ENCODE data around the gene HABP2.

Gene HABP2

GRCh38 chr10:113600569-113600968 lies 47.7 kb downstream of the HABP2 start:
- in situ Hi-C loops (cut with MboI; ENCODE audit: low sequenced_read_pairs), result no loop called here

- in situ Hi-C loops (cut with MboI; ENCODE audit: low sequenced_read_pairs), result no loop called here
Observed at GRCh38 chr10:113603057-113603777, 50.4 kb downstream of the HABP2 start.

GRCh38 chr10:113604572-113604971 lies 51.7 kb downstream of the HABP2 start:
- in situ Hi-C loops (cut with MboI; ENCODE audit: low sequenced_read_pairs), result no loop called here

GRCh38 chr10:113605268-113605978 lies 52.6 kb downstream of the HABP2 start:
- in situ Hi-C loops (cut with MboI; ENCODE audit: low sequenced_read_pairs), result no loop called here

GRCh38 chr10:113609704-113610108 lies 56.9 kb downstream of the HABP2 start:
- in situ Hi-C loops (cut with MboI; ENCODE audit: low sequenced_read_pairs), result no loop called here

GRCh38 chr10:113610631-113611601 lies 58.1 kb downstream of the HABP2 start:
- in situ Hi-C loops (cut with MboI; ENCODE audit: low sequenced_read_pairs), result no loop called here

- in situ Hi-C loops (cut with MboI; ENCODE audit: low sequenced_read_pairs), result no loop called here
Observed at GRCh38 chr10:113612154-113612553, 59.3 kb downstream of the HABP2 start.

- in situ Hi-C loops (cut with MboI; ENCODE audit: low sequenced_read_pairs), result no loop called here
Observed at GRCh38 chr10:113613427-113613826, 60.6 kb downstream of the HABP2 start.

GRCh38 chr10:113613977-113614690 lies 61.3 kb downstream of the HABP2 start:
- in situ Hi-C loops (cut with MboI; ENCODE audit: low sequenced_read_pairs), result no loop called here

GRCh38 chr10:113616244-113617074 lies 63.6 kb downstream of the HABP2 start:
- in situ Hi-C loops (cut with MboI; ENCODE audit: low sequenced_read_pairs), result no loop called here

- in situ Hi-C loops (cut with MboI; ENCODE audit: low sequenced_read_pairs), result no loop called here
Observed at GRCh38 chr10:113617086-113617485, 64.2 kb downstream of the HABP2 start.

GRCh38 chr10:113618338-113618737 lies 65.5 kb downstream of the HABP2 start:
- in situ Hi-C loops (cut with MboI; ENCODE audit: low sequenced_read_pairs), result no loop called here

GRCh38 chr10:113619401-113619800 lies 66.5 kb downstream of the HABP2 start:
- in situ Hi-C loops (cut with MboI; ENCODE audit: low sequenced_read_pairs), result no loop called here

- in situ Hi-C loops (cut with MboI; ENCODE audit: low sequenced_read_pairs), result no loop called here
Observed at GRCh38 chr10:113620511-113620910, 67.7 kb downstream of the HABP2 start.

GRCh38 chr10:113620936-113621335 lies 68.1 kb downstream of the HABP2 start:
- in situ Hi-C loops (cut with MboI; ENCODE audit: low sequenced_read_pairs), result no loop called here

GRCh38 chr10:113621799-113622198 lies 68.9 kb downstream of the HABP2 start:
- in situ Hi-C loops (cut with MboI; ENCODE audit: low sequenced_read_pairs), result no loop called here

GRCh38 chr10:113622831-113623230 lies 70.0 kb downstream of the HABP2 start:
- in situ Hi-C loops (cut with MboI; ENCODE audit: low sequenced_read_pairs), result no loop called here

- in situ Hi-C loops (cut with MboI; ENCODE audit: low sequenced_read_pairs), result no loop called here
Observed at GRCh38 chr10:113625461-113626186, 72.8 kb downstream of the HABP2 start.

GRCh38 chr10:113626809-113627355 lies 74.0 kb downstream of the HABP2 start:
- in situ Hi-C loops (cut with MboI; ENCODE audit: low sequenced_read_pairs), result no loop called here
